Measurements from ENCODE around the gene ZNF556. TPM values are rescaled to one million over a fixed set of nuclear protein-coding genes. Genes with fewer than 3 reads are reported as not detected.

The ZNF556 gene
- total and polyA plus RNA-seq, 2 experiments from 2014 or later = not detected

DNA sequence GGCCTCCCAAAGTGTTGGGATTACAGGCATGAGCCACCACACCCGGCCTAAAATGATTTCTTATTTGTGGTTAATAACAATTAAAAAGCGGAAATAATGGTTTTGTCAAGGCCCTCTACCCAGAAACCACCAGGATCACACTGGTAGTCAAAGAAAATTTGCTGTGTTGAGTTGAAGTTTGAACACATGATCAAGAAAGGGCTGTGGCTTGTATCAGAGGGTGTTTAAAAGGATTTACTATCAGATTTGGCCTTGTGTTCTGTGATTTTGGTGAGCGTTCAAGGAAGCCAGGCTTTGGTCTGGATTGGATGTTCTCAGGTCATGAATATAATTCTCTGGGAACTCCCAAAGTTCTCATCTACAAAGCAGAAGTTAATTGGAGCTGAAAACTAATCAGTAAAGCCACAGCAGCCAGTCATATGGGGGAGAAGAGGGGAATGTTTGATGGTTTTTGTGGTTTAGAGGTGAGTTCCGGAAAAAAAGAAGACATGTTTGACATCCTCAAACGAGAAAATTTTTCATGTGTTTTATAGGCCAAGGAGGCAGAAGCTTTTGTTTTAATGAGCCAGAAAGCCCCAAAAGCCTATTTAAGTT, 10.6 kb upstream of the ZNF556 start:
- Histone ChIP-seq H3K9ac (no peak overlapping the region), H3K27ac (no peak overlapping the region), H3K9me3 (ENCODE audit: low read depth) (peaks cover 8% of the 10 kb centered on the region), H3K4me3 (no peak overlapping the region), H4K20me1 (ENCODE audit: insufficient read depth) (no peaks in the 10 kb centered on the region), H2AFZ (no peak overlapping the region), H3K36me3 (ENCODE audit: low read depth) (peaks cover 54% of the 10 kb centered on the region), H3K9me2 (ENCODE audit: insufficient read depth) (no peaks in the 10 kb centered on the region), H3K4me2 (ENCODE audit: unreplicated experiment) (no peak overlapping the region), H3K27me3 (replicated peaks; ENCODE audit: insufficient read depth) (no peaks in the 10 kb centered on the region), H3F3A (ENCODE audit: insufficient read depth) (peaks cover 7% of the 10 kb centered on the region; the same call in 1 of the 2 replicates), H3K79me2 (ENCODE audit: insufficient read depth) (no peaks in the 10 kb centered on the region), H3K4me1 (ENCODE audit: insufficient read depth) (no peaks in the 10 kb centered on the region)
- in situ Hi-C loops (cut with MboI) = loop anchor here (25.0 kb wide), 1 partner anchor 194 kb away; no protein-coding TSS in a partner anchor
- TF ChIP-seq EZH2phosphoT487 (IDR thresholded peaks at IDR 0.05; ENCODE audit: insufficient read depth, low read depth) (no peak), EZH2 (IDR thresholded peaks at IDR 0.05; ENCODE audit: insufficient read depth, poor library complexity, severe bottlenecking) (no peak)
- WGBS, 2 experiments (ENCODE audit: low coverage in 1 of 2, low lambda C conversion rate in 2 of 2, missing lambda C conversion rate in 2 of 2) = 98% methylated on average over 5 of the region's 5 CpGs
- DNase-seq = no peak

GRCh38 chr19:2858864-2859263, 8.3 kb upstream of the ZNF556 start:
- TF ChIP-seq EZH2phosphoT487 (IDR thresholded peaks at IDR 0.05; ENCODE audit: insufficient read depth, low read depth) (no peak), EZH2 (IDR thresholded peaks at IDR 0.05; ENCODE audit: insufficient read depth, poor library complexity, severe bottlenecking) (no peak)
- Histone ChIP-seq H3K27ac (no peak overlapping the region), H2AFZ (no peak overlapping the region), H3K36me3 (ENCODE audit: low read depth) (peaks cover 30% of the 10 kb centered on the region), H3K4me2 (ENCODE audit: unreplicated experiment) (no peak overlapping the region), H3K79me2 (ENCODE audit: insufficient read depth) (no peaks in the 10 kb centered on the region), H3K9me2 (ENCODE audit: insufficient read depth) (no peaks in the 10 kb centered on the region), H3K4me1 (ENCODE audit: insufficient read depth) (no peaks in the 10 kb centered on the region), H3K27me3 (replicated peaks; ENCODE audit: insufficient read depth) (no peaks in the 10 kb centered on the region), H3K4me3 (no peak overlapping the region), H3K9ac (no peak overlapping the region), H3K9me3 (ENCODE audit: low read depth) (no peaks in the 10 kb centered on the region), H3F3A (ENCODE audit: insufficient read depth) (no peaks in the 10 kb centered on the region), H4K20me1 (ENCODE audit: insufficient read depth) (no peaks in the 10 kb centered on the region)
- WGBS, 2 experiments (ENCODE audit: low coverage in 1 of 2, low lambda C conversion rate in 2 of 2, missing lambda C conversion rate in 2 of 2) = 83 to 87% methylated on average over 27 of the region's 27 CpGs
- no peak for DNase-seq
- in situ Hi-C loops (cut with MboI) = loop anchor here (25.0 kb wide), 1 partner anchor 197 kb away; no protein-coding TSS in a partner anchor

DNA sequence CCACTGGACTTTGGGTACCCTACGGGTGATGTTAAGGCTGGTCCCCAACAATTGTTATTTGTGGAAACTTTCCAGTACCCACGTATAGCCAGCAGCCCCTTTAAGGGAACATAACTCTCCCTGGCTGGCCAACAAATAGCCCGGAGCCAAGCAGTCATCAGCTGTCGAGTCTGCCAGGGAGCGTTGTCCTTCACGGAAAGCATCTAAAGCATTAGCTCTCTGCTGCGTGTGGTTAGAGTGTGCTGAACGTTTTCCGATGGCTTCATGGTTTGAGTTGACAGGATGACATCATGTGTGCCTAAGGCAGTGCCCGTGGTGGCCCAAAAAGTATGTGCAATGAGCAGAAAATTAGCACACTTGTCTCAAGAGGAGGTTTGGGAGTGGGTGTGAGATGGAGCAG, 3.3 kb upstream of the ZNF556 start:
- in situ Hi-C loops (cut with MboI) = loop anchor here (25.0 kb wide), 1 partner anchor 202 kb away; no protein-coding TSS in a partner anchor
- DNase-seq = no peak
- TF ChIP-seq EZH2 (IDR thresholded peaks at IDR 0.05; ENCODE audit: insufficient read depth, poor library complexity, severe bottlenecking) = no peak
- TF ChIP-seq EZH2phosphoT487 (IDR thresholded peaks at IDR 0.05; ENCODE audit: insufficient read depth, low read depth) = no peak
- H3K27me3 ChIP-seq (replicated peaks; ENCODE audit: insufficient read depth) = no peaks in the 10 kb centered on the region
- no peaks in the 10 kb centered on the region for H3F3A ChIP-seq (ENCODE audit: insufficient read depth)
- H3K27ac ChIP-seq = no peak overlapping the region
- no peaks in the 10 kb centered on the region for H3K9me3 ChIP-seq (ENCODE audit: low read depth)
- no peak overlapping the region for H2AFZ ChIP-seq
- H3K4me2 ChIP-seq (ENCODE audit: unreplicated experiment) = no peak overlapping the region
- 38 to 40% methylated on average over 10 of the region's 10 CpGs for WGBS, 2 experiments (ENCODE audit: low coverage in 1 of 2, low lambda C conversion rate in 2 of 2, missing lambda C conversion rate in 2 of 2)
- H3K79me2 ChIP-seq (ENCODE audit: insufficient read depth) = no peaks in the 10 kb centered on the region
- no peak overlapping the region for H3K4me3 ChIP-seq
- H4K20me1 ChIP-seq (ENCODE audit: insufficient read depth) = no peaks in the 10 kb centered on the region
- H3K9me2 ChIP-seq (ENCODE audit: insufficient read depth) = no peaks in the 10 kb centered on the region
- no peaks in the 10 kb centered on the region for H3K36me3 ChIP-seq (ENCODE audit: low read depth)
- H3K4me1 ChIP-seq (ENCODE audit: insufficient read depth) = no peaks in the 10 kb centered on the region
- no peak overlapping the region for H3K9ac ChIP-seq

DNA sequence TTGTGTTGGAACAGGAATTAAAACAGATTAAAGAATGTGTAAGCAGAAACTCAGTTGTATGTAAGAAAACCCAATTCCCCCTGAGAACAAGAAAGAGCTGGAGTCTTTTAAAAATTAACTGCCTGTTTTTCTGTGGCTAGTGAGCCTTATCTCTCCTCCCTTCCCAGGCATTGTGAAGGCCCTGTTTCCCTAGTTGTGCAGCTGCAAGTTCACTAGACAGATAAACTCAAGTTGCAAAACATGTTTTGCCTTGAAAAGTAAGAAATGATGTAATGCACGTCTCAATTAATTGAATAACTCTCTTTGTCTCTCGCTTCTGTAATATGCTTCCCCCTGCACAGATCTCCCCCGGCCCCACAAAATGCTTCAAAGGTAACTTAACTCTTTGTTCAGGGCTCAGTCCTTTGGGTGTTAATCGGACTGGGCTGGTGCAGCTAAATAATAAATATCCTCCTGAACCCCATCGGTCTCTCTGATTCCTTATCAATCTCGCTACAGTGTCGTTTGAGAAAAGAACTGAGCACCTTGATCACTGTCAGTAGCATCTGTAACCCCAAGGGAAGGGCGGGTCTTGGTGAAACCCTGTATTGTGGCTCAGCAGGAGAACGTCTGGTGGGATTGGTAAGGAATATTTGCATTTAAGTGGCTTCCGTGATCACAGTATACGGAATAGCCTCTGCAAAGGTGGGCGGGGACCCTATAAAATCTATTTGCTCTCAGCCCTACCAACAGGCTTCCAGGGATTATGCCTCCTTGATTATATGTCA, 1.6 kb upstream of the ZNF556 start:
- H2AFZ ChIP-seq = no peak overlapping the region
- H3K4me2 ChIP-seq (ENCODE audit: unreplicated experiment) = no peak overlapping the region
- H3K4me3 ChIP-seq = no peak overlapping the region
- no peaks in the 10 kb centered on the region for H3K9me2 ChIP-seq (ENCODE audit: insufficient read depth)
- no peak overlapping the region for H3K9ac ChIP-seq
- H3F3A ChIP-seq (ENCODE audit: insufficient read depth) = no peaks in the 10 kb centered on the region
- DNase-seq = no peak
- H4K20me1 ChIP-seq (ENCODE audit: insufficient read depth) = no peaks in the 10 kb centered on the region
- H3K36me3 ChIP-seq (ENCODE audit: low read depth) = no peaks in the 10 kb centered on the region
- H3K27me3 ChIP-seq (replicated peaks; ENCODE audit: insufficient read depth) = no peaks in the 10 kb centered on the region
- no peaks in the 10 kb centered on the region for H3K9me3 ChIP-seq (ENCODE audit: low read depth)
- in situ Hi-C loops (cut with MboI) = loop anchor here (25.0 kb wide), 1 partner anchor 203 kb away; no protein-coding TSS in a partner anchor
- H3K79me2 ChIP-seq (ENCODE audit: insufficient read depth) = no peaks in the 10 kb centered on the region
- WGBS, 2 experiments (ENCODE audit: low coverage in 1 of 2, low lambda C conversion rate in 2 of 2, missing lambda C conversion rate in 2 of 2) = 57% methylated on average over 12 of the region's 12 CpGs
- H3K4me1 ChIP-seq (ENCODE audit: insufficient read depth) = no peaks in the 10 kb centered on the region
- no peak overlapping the region for H3K27ac ChIP-seq
- TF ChIP-seq EZH2 (IDR thresholded peaks at IDR 0.05; ENCODE audit: insufficient read depth, poor library complexity, severe bottlenecking) (no peak), EZH2phosphoT487 (IDR thresholded peaks at IDR 0.05; ENCODE audit: insufficient read depth, low read depth) (no peak)

All from GM23248 (cell line).